Astrocyte of the spinal cord (primary cell): ENCODE measurements around the gene NDUFS1.
"Not testable (repeated sequence)": the region's sequence is repeated elsewhere in the genome, so short reads cannot be mapped to it uniquely, and the experiment has no call there.

Experiments used
- DNase-seq: peaks from one replicate; pipeline ENCODE4 v3.0.0; 2011; ENCODE audit warnings: low read depth, low spot score
- H3K4me3 ChIP-seq: 2 replicates; pipeline ENCODE4 v1.5.1; 2011; ENCODE audit warnings: low read depth, mild to moderate bottlenecking, low read length, moderate library complexity
- in situ Hi-C: cut with HindIII; loops from 2 replicates; pipeline ENCODE4 v1.10.0; 2017; ENCODE audit warnings: low sequenced_read_pairs
- TF ChIP-seq, protein P1 (sequence below): IDR thresholded peaks from 2 replicates; pipeline ENCODE4 v1.5.1; 2012; ENCODE audit warnings: low read depth, mild to moderate bottlenecking, low read length, inconsistent platforms

The NDUFS1 gene

DNA sequence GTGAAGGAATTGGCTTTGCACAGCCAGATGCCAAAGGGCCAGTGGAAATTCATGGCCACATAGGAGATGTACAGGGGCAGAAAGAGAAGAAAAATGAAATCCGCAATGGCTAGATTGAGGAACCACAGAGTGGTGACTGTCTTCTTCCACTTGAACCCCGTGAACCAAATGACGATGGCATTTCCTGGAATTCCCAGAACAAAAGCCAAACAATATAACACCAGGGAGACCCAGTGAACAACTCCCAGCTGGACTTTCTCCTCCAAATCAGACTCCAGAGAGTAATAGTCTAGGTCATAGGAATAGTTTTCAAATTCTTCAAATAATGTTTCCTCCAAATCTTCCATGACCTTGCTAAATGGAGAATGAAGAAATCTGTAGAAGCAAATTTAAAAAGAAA, 17.7 kb upstream of the NDUFS1 start:
- TF ChIP-seq, protein P1, sequence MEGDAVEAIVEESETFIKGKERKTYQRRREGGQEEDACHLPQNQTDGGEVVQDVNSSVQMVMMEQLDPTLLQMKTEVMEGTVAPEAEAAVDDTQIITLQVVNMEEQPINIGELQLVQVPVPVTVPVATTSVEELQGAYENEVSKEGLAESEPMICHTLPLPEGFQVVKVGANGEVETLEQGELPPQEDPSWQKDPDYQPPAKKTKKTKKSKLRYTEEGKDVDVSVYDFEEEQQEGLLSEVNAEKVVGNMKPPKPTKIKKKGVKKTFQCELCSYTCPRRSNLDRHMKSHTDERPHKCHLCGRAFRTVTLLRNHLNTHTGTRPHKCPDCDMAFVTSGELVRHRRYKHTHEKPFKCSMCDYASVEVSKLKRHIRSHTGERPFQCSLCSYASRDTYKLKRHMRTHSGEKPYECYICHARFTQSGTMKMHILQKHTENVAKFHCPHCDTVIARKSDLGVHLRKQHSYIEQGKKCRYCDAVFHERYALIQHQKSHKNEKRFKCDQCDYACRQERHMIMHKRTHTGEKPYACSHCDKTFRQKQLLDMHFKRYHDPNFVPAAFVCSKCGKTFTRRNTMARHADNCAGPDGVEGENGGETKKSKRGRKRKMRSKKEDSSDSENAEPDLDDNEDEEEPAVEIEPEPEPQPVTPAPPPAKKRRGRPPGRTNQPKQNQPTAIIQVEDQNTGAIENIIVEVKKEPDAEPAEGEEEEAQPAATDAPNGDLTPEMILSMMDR: no peak
- in situ Hi-C loops: no loop called here

DNA sequence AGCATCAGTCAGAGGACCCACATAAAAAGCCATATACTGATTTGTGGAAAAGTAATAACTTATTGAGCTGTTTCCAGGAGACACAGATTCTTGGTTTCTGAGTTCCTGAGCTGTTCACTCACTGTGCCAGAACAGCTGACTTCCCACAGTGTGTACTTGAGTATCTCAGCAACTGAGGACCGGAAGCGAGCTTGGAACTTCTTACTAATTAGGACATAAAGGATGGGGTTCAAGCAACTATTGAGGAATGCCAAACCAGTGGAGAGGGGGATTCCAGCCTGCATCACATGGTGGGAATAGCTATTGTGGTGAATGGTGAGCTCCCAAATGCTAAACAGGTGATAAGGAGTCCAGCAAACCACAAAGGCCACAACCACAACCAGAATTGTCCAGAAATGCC, 16.9 kb upstream of the NDUFS1 start:
- in situ Hi-C loops: no loop called here
- peak; percentile 52 for DNase-seq
- TF ChIP-seq, protein P1: no peak
- no peak overlapping the region for H3K4me3 ChIP-seq

More for the DNA sequence above, 17.7 kb upstream of the NDUFS1 start:
- no peak overlapping the region for H3K4me3 ChIP-seq
- no peak for DNase-seq

DNA sequence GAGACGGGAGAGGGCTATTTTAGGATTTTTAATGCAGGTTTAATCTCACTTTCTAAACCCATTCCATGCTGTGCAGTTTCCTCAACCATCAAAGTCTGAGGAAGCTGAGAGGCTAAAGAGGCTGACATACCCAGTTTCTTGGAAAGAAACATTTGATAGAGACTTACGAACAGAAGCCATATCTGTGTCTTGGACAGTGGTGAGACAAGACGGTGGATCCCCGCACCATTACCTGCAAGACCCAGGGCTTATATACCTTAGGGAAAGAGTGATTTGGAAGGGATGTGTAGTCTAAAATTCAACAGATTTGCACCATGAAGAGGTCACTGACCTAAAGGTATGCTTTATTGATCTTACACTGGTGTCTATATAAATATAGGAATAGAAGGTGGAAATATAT, 13.9 kb upstream of the NDUFS1 start:
- TF ChIP-seq, protein P1: no peak
- H3K4me3 ChIP-seq: no peak overlapping the region
- in situ Hi-C loops: no loop called here
- no peak for DNase-seq

DNA sequence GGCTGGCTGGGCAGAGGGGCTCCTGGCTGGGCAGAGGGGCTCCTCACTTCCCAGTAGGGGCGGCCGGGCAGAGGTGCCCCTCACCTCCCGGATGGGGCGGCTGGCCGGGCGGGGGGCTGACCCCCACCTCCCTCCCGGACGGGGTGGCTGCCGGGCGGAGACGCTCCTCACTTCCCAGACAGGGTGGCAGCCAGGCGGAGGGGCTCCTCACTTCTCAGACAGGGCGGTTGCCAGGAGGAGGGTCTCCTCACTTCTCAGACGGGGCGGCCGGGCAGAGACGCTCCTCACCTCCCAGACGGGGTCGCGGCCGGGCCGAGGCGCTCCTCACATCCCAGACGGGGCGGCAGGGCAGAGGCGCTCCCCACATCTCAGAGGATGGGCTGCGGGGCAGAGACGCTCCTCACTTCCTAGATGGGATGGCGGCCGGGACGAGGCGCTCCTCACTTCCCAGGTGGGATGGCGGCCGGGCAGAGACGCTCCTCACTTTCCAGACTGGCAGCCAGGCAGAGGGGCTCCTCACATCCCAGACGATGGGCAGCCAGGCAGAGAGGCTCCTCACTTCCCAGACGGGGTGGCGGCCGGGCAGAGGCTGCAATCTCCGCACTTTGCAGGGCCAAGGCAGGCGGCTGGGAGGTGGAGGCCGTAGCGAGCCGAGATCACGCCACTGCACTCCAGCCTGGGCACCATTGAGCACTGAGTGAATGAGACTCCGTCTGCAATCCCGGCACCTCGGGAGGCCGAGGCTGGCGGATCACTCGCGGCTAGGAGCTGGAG, 12.6 kb upstream of the NDUFS1 start:
- DNase-seq, H3K4me3 ChIP-seq, in situ Hi-C loops: not testable (repeated sequence)

DNA sequence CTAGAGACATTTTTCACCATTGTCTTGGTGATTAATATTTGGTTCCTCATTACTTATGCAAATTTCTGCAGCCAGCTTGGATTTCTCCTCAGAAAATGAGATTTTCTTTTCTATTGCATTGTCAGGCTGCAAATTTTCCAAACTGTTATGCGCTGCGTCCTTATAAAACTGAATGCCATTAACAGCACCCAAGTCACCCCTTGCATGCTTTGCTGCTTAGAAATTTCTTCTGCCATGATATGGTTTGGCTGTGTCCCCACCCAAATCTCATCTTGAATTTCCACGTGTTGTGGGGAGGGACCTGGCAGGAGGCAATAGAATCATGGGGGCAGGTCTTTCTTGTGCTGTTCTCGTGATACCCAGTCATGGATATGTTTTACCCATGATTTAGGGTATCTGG, 9.0 kb upstream of the NDUFS1 start:
- H3K4me3 ChIP-seq, in situ Hi-C loops, DNase-seq: not testable (repeated sequence)

DNA sequence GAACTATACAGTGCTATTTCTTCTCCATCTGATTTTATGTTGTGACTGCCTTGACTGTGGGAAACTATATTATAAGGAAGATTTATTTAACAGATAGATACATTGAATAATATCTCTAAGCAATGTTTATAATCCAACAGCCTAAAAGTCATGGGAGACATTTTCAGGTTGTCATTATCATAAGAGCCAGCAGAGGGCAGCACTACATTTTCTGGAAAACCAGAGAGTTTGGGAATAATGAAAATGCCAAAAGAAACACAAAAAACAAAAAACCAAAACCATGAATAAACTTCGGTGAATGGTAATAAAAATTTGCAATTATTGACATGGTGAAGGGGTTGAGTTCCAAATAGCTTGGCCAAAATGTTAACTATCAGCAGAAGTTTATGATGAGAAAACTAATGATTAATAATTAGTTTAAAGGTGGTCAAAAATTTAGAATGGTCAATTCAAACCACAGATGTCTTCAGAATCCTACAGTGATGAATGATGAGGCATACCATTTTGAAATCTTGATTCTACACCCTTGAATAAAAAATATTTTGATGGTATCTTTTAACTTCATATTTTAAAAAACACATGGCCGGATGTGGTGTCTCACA, 5.1 kb upstream of the NDUFS1 start:
- in situ Hi-C loops: no loop called here
- TF ChIP-seq, protein P1: peak; percentile 70
- no peak overlapping the region for H3K4me3 ChIP-seq
- peak; percentile 40 for DNase-seq

DNA sequence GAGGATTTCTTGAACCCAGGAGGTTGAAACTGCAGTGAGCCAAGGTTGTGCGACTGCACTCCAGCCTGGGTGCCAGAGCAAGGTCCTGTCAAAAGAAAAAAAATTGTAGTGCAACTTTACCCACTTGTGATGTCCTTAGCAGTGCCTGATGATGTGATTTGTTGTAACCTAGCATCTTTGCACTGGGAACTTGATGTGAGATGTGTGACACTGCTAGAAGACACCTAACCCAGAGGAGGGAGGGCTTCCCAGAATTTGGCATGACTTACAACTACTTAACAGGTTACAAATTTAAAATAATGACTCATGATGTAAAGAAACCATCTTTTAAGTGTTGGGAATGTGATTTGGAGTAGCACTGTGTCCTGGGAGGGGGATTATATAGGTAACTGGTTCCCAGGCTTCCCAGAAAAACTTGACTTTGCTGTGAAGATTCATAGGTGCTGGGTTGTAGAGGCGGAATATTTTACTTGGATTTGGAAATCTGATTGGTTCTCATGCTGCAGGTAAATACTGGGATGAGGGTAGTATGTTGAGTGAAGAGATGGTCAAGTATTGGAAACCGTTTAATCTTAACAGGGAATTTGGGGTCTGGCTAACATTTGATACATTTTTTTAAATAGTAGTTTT, 4.1 kb upstream of the NDUFS1 start:
- TF ChIP-seq, protein P1: no peak
- no peak for DNase-seq
- in situ Hi-C loops: no loop called here
- no peak overlapping the region for H3K4me3 ChIP-seq

DNA sequence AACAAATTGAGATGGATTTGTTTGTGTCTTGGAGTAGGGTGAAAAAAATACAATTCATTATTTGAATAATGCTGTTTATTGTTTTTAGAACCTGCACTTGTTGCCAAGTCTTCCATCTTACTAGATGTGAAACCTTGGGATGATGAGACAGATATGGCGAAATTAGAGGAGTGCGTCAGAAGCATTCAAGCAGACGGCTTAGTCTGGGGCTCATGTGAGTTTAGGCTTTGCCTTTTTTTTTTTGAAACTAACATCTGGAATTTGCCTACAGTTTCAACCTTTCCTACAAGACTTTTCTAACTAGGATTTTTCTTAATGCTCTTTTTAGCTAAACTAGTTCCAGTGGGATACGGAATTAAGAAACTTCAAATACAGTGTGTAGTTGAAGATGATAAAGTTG, 3.2 kb upstream of the NDUFS1 start:
- DNase-seq, in situ Hi-C loops, H3K4me3 ChIP-seq: not testable (repeated sequence)
